HG03103 (cell line): Measurements from ENCODE around the gene CAMSAP3.
"Not testable (repeated sequence)": the region's sequence is repeated elsewhere in the genome, so short reads cannot be mapped to it uniquely, and the experiment has no call there.

Source experiments
- ATAC-seq: cut with Tn5 transposase; IDR thresholded peaks from one replicate; pipeline ENCODE4 v1.9.1; 2021; ENCODE audit warnings: low read depth; ENCODE audit not compliant: unreplicated experiment

The CAMSAP3 gene

GRCh38 chr19:7565332-7565731 lies 30.3 kb upstream of the CAMSAP3 start:
- ATAC-seq: no peak

- no peak for ATAC-seq
These were observed 24.9 kb upstream of the CAMSAP3 start for GRCh38 chr19:7570761-7571160.

DNA sequence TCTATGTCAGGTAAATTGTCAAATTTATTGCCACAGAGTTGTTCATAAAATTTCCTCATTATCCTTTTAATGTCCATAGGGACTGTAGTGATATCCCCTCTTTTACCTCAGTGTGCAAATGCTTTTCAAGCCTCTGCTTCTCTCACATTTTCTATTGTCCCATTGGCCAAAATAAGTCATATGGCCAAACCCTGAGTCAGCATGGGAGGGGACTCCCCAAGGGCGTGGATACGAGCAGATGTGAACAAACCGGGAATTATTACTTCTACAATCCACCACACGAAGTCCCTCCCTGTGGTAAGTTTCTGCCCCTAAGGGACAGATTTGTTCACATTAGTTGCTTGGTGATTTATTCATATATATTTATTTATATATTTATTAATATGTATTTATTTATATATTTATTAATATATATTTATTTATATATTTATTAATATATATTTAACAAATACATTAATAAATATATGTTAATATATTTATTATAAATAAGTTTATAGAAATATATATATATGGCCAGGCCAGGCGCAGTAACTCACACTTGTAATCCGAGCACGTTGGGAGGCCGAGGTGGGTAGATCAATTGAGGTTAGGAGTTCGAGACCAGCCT lies 20.1 kb upstream of the CAMSAP3 start:
- no peak for ATAC-seq

DNA sequence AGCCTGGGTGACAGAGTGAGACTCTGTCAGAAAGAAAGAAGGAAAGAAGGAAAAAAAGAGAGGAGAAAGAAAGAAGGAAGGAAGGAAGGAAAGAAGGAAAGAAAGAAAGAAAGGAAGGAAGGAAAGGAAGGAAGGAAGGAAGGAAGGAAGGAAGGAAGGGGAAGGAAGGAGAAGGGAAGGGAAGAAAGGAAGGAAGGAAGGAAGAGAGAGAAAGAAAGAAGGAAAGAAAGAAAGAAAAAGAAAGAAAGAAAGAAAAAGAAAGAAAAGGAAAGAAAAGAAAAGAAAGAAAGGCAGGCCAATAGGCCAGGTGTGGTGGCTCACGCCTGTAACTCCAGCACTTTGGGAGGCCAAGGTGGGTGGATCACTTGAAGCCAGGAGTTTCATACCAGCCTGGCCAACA lies 18.2 kb upstream of the CAMSAP3 start:
- ATAC-seq: not testable (repeated sequence)

- no peak for ATAC-seq
These were observed 17.5 kb upstream of the CAMSAP3 start for GRCh38 chr19:7578127-7578526.

- no peak for ATAC-seq
These were observed 16.5 kb upstream of the CAMSAP3 start for GRCh38 chr19:7579182-7579581.

DNA sequence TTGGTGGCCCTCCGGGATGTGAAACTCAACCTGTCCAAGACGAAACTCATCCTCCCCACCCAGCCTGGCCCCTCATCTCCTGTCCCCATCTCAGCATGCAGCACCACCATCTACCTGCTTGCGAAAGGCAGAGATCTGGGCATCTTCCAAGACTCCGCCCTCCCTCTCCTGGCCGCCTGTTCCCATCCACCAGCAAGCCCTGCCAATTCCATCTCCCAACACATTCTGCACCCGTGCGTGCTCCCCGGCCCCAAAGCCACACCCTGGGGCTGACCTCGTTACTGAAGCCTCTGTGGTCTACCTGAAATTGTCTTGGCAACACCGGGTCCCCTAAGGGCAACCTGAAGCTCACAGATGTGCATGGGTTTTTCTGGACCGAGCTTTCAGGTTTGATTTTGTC lies 13.2 kb upstream of the CAMSAP3 start:
- ATAC-seq: no peak

- no peak for ATAC-seq
These were observed 5.8 kb upstream of the CAMSAP3 start for GRCh38 chr19:7589822-7590221.

- ATAC-seq: no peak
These were observed 5.4 kb upstream of the CAMSAP3 start for GRCh38 chr19:7590256-7590655.

- no peak for ATAC-seq
These were observed 711 bp downstream of the CAMSAP3 start for GRCh38 chr19:7596211-7596937.

GRCh38 chr19:7597689-7598088 lies 2.0 kb downstream of the CAMSAP3 start:
- ATAC-seq: no peak

DNA sequence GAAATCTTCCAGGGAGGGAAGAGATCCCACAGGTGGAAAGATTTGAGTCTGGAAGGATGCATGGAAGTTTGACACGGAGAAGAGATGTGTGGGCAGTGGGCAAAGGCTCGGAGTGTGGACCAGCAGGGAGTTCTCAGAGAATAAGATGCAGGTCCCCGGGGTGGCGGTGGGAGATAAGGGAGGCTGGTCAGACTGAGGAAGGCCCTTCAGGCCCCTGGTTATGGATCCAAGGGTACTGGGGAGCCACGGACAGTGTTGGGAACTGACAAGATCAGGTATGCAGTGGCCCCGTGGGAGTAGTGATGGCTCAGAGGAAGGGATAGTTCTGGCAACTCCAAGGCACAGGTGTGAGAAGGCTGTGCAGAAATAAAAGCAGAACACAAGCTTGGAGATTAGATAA lies 2.5 kb downstream of the CAMSAP3 start:
- no peak for ATAC-seq

DNA sequence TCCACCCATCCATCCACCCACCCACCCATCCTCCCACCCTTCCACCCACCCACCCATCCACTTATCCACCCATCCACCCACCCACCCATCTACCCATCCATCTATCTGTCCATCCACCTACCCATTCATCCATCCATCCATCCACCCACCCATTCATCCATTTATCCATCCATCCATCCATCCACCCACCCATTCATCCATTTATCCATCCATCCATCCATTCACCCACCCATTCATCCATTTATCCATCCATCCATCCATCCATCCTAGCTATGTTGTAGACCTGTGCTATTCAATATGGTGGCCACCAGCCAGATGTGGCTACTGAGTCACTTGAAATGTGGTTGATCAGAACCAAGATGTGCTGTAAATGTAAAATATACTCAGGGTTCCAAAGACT lies 5.1 kb downstream of the CAMSAP3 start:
- ATAC-seq: no peak

DNA sequence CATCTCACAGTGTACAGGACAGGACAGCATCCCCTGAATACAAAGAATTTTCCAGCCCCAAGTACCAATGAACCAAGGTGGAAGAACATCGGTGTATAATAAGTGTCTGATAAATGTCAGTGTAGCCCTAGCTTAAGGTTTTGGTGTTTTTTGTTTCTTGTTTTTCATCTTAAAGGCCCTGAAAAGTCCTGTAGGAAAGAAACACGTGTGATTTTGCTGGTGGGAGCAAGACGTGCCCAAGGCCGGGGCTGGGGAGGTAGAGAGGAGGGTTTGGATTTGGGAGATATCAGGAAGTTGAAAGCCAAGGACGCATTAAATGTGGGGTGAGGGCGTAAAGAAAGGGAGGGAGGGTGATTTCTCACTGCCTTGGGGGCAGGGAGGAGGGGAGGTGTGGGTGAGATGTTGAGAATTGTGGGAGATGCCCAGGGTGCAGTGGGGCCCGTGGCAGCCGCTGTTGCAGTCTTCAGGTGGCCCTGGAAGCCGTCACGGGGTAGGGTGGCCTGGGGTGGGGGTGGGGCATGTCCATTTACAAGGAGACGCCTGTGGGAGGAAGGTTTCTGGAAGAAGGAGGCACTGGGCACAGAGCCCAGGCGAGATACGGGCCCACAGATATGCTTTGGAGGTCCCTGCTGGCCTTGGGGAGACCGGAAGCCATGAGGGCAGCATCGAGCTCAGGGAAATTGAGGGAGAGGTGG lies 6.7 kb downstream of the CAMSAP3 start:
- no peak for ATAC-seq

DNA sequence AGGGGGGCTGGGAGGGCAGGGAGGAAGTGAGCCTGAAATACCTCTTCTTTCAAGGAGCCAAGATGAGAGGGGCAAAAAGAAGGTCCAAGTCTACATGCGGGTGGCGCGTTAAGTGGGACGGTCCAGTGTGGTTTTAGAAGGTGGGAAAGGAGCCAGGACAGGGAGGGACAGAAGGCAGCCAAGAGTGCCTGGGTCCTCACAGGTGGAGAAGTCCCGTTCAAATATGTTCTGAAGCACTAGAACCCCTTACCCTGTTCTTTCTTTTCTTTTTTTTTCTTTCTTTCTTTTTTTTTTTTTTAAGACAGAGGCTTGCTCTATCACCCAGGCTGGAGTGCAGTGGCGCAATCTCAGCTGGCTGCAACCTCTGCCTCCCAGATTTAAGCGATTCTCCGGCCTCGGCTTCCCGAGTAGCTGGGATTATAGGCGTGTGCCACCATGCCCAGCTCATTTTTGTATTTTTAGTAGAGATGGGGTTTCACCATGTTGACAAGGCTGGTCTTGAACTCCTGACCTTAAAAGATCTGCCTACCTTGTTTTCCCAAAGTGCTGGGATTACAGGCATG lies 7.4 kb downstream of the CAMSAP3 start:
- ATAC-seq: no peak

- no peak for ATAC-seq
These were observed 8.3 kb downstream of the CAMSAP3 start for GRCh38 chr19:7603919-7604318.

GRCh38 chr19:7605490-7606222 lies 10.0 kb downstream of the CAMSAP3 start:
- no peak for ATAC-seq

- no peak for ATAC-seq
These were observed 10.6 kb downstream of the CAMSAP3 start for GRCh38 chr19:7606289-7606688.

DNA sequence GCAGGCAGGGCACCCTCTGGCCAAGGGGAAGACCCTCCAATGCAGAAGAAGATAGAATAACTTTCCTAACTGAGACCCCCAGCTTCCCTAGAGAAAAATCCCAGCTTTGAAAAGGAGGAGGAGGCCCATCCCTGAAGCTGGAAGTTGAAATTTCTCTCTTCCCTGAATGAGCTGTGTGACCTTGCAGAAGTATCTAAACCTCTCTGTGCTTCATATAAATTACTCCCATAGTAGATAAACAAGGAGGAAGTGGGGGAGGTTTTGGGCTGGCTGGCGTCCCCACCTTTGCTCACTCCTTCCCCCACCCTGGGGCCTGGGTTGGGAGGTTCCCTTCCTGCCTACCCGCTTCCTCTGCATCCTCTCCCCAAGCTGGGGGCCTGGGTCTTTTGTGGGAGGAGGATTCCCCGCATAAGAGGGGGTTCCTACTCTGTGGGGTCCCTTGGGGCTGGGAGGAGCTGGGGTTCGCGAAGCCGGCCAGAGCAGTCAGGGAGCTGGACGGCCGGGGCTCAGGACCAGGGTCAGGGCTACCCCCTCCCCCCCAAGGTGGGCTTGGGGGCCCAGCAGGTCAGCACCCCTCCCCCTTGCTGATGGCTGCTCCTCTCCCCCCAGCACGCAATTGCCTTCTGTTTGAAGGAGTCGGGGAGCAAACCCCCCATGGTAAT lies 11.7 kb downstream of the CAMSAP3 start:
- ATAC-seq: no peak

GRCh38 chr19:7607874-7608560 lies 12.4 kb downstream of the CAMSAP3 start:
- ATAC-seq: no peak
